ENCODE measurements around the gene CRAMP1. TPM values are rescaled to one million over a fixed set of nuclear protein-coding genes. Genes with fewer than 3 reads are reported as not detected.

The CRAMP1 gene
- polyA plus RNA-seq, 3 donors from 2014 or later, result 1.4 to 11.5 (median 2.8) TPM

GRCh38 chr16:1642753-1643152 lies 30.6 kb downstream of the CRAMP1 start:
- DNase-seq, result no peak
- Mint-ChIP-seq H3K9me3 (no peaks in the 10 kb centered on the region), H3K27me3 (ENCODE audit: low read depth in 3 of 3) (peaks cover 0 to 5% (median 2%) of the 10 kb centered on the region in 3 donors), H3K36me3 (peaks cover 15 to 30% (median 29%) of the 10 kb centered on the region in 3 donors), H3K27ac (peak overlapping the region; percentile 18 to 81 (median 50)), H3K4me3 (no peak overlapping the region), H3K4me1 (peaks cover 74 to 79% of the 10 kb centered on the region in 2 donors)

GRCh38 chr16:1643521-1643920 lies 31.4 kb downstream of the CRAMP1 start:
- Mint-ChIP-seq H3K27ac (peak overlapping the region in 5 of 6 donors; percentile 12 to 82 (median 35)), H3K4me1 (peaks cover 74 to 76% of the 10 kb centered on the region in 2 donors), H3K36me3 (peaks cover 15 to 34% (median 27%) of the 10 kb centered on the region in 3 donors), H3K4me3 (no peak overlapping the region), H3K9me3 (no peaks in the 10 kb centered on the region), H3K27me3 (ENCODE audit: low read depth in 3 of 3) (peaks cover 0 to 7% (median 2%) of the 10 kb centered on the region in 3 donors)
- DNase-seq, result no peak

DNA sequence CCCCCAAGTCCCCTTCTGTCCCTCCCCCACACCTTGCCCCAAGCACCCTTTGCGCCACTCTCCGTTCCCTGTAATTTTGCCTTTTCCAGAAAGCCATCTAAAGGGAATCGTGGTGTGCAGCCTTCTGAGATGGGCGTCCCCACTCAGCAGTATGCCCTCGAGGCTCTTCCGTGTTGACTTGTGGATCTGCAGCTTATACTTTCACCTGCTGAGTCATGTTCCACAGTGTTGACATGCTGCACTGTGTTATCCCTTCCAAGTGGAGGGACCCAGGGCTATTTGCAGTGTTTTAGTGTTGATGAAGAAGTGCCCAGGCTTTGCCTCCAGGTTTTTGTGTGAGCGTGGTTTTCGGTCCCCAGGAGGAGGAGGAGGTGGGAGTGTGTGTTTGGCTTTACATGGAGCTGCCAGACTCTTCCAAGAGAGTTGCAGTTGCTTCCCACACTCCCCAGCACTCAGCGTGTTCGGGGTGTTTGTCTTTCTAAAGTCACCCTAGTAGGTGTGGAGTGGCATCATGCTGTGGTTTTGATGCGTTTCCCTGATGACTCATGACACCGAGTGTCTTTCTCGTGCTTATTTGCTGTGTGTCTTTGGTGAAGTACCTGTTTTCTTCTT lies 33.9 kb downstream of the CRAMP1 start:
- Mint-ChIP-seq H3K36me3 (peaks cover 15 to 30% (median 18%) of the 10 kb centered on the region in 3 donors), H3K27ac (peak overlapping the region; percentile 45 to 91 (median 84)), H3K4me1 (peaks cover 58 to 65% of the 10 kb centered on the region in 2 donors), H3K4me3 (peak overlapping the region; percentile 24 to 67 (median 52)), H3K27me3 (ENCODE audit: low read depth in 3 of 3) (peaks cover 0 to 5% (median 2%) of the 10 kb centered on the region in 3 donors), H3K9me3 (no peaks in the 10 kb centered on the region)
- peak; percentile 27 to 43 (median 33) for DNase-seq

DNA sequence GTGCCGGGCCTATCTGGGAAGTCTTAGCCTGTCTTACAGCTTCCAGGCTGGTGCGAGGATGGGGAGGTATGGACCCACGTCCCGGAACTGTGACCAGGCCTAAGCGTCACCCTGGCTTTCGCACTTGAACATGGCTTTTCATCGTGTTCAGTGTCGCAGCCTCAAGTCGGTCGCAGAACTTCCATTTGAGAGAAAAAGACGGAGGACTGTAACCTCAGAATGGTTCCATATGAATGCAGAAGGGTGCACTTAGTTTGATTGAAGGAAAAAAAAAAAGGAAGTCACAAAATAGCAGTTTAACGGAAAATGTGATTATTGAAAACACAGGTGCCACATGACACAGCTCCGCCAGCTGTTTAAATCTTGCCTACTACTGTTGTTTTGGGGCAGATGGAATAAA lies 35.7 kb downstream of the CRAMP1 start:
- peaks cover 10 to 33% (median 24%) of the 10 kb centered on the region in 3 donors for H3K36me3 Mint-ChIP-seq
- H3K4me3 Mint-ChIP-seq, result peak overlapping the region in 3 of 5 donors; percentile 17 to 48 (median 40)
- peak overlapping the region; percentile 36 to 86 (median 72) for H3K27ac Mint-ChIP-seq
- H3K27me3 Mint-ChIP-seq (ENCODE audit: low read depth in 3 of 3), result peaks cover 0 to 7% (median 2%) of the 10 kb centered on the region in 3 donors
- H3K9me3 Mint-ChIP-seq, result no peaks in the 10 kb centered on the region
- peaks cover 54 to 65% of the 10 kb centered on the region in 2 donors for H3K4me1 Mint-ChIP-seq
- DNase-seq, result no peak

GRCh38 chr16:1650131-1650530 lies 38.0 kb downstream of the CRAMP1 start:
- no peak for DNase-seq
- Mint-ChIP-seq H3K4me1 (peaks cover 42 to 58% of the 10 kb centered on the region in 2 donors), H3K27ac (peak overlapping the region in 1 of 6 donors; percentile 16), H3K9me3 (no peaks in the 10 kb centered on the region), H3K4me3 (no peak overlapping the region), H3K36me3 (peaks cover 14 to 36% (median 29%) of the 10 kb centered on the region in 3 donors), H3K27me3 (ENCODE audit: low read depth in 3 of 3) (peaks cover 0 to 4% (median 2%) of the 10 kb centered on the region in 3 donors)

- H3K4me1 Mint-ChIP-seq, result peaks cover 30 to 46% of the 10 kb centered on the region in 2 donors
- peaks cover 2 to 4% (median 2%) of the 10 kb centered on the region in 3 donors for H3K27me3 Mint-ChIP-seq (ENCODE audit: low read depth in 3 of 3)
- peak overlapping the region in 5 of 6 donors; percentile 33 to 86 (median 60) for H3K27ac Mint-ChIP-seq
- no peaks in the 10 kb centered on the region for H3K9me3 Mint-ChIP-seq
- DNase-seq, result no peak
- no peak overlapping the region for H3K4me3 Mint-ChIP-seq
- H3K36me3 Mint-ChIP-seq, result peaks cover 14 to 39% (median 29%) of the 10 kb centered on the region in 3 donors
Observed at GRCh38 chr16:1651094-1651973, 39.2 kb downstream of the CRAMP1 start.

DNA sequence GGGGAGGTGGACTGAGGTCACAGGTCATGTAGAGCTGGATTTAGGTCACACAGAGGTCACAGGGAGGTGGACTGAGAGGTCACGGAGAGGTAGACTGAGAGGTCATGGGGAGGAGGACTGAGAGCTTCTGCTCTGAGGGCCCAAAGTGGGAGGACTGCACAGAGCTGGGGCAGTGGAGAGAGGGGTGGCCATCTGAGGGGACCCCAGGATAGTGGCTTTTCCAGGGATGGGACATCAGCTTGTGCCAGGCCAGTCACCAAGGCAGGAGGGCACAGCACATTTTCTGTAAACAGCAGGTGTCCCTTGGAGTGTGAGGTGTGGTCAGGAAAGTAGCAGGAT lies 39.8 kb downstream of the CRAMP1 start:
- H3K27ac Mint-ChIP-seq, result peak overlapping the region in 1 of 6 donors; percentile 73
- H3K4me1 Mint-ChIP-seq, result peaks cover 24 to 40% of the 10 kb centered on the region in 2 donors
- no peaks in the 10 kb centered on the region for H3K9me3 Mint-ChIP-seq
- H3K27me3 Mint-ChIP-seq (ENCODE audit: low read depth in 3 of 3), result peaks cover 2 to 4% (median 2%) of the 10 kb centered on the region in 3 donors
- H3K36me3 Mint-ChIP-seq, result peaks cover 14 to 39% (median 29%) of the 10 kb centered on the region in 3 donors
- no peak overlapping the region for H3K4me3 Mint-ChIP-seq
- DNase-seq, result no peak

DNA sequence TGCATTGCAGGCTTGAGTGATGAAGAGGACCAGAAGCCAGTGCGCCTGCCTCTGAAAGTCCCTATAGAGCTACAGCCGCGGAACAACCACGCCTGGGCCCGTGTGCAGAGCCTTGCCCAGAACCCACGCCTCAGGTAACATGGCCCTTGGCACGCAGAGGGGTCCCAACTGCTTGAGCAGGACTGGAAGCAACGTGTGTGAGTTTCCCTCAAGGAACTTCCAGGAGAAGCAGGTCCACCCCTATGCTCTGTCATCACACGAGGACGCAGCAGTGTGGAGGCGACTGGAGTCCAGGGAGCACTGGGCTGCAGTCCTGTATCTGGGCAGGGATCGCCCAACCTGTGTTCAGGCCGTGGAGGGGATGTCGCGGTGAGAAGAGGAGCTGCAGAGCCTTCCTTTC lies 40.9 kb downstream of the CRAMP1 start:
- Mint-ChIP-seq H3K4me3 (no peak overlapping the region), H3K27me3 (ENCODE audit: low read depth in 3 of 3) (peaks cover 2% of the 10 kb centered on the region in 3 donors), H3K36me3 (peaks cover 10 to 35% (median 26%) of the 10 kb centered on the region in 3 donors), H3K9me3 (no peaks in the 10 kb centered on the region), H3K4me1 (peaks cover 14 to 29% of the 10 kb centered on the region in 2 donors), H3K27ac (no peak overlapping the region)
- no peak for DNase-seq

DNA sequence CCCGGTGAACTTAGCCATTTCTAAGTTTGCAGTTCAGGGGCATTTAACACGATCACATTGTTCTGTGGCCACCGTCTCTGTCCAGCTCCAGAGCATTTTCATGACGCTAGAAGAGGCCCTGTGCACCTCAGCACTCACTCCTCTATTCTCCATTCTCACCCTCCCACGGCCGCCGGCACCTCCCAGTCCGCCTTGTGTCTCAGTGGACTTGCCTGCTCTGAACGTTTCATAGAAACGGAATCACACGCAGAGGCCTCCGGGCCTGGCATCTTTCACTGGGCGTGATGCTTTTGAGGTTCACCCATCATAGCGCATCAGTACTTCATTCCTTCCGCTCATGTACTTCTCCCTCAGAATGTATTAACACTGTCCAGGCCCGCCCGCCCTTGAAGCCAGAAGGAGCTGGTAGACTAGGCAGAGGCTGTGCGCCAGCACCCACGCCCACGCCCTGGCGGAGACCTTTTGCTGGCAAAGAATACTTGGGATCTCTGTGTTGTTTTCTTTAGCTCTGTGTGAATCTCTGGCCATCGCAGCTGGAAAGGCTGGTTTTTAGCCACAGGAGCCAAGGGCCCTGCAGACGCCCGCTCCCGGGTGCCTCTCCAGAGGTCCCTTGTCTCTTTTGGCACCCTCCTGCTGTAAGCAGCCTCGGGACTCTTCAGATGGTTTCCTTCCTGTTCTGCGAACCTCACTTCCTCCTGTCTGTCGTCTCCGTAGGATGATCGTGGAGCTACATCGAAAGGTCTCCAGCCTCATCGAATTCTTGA lies 42.5 kb downstream of the CRAMP1 start:
- no peak for DNase-seq
- H3K4me1 Mint-ChIP-seq, result peaks cover 9 to 17% of the 10 kb centered on the region in 2 donors
- no peak overlapping the region for H3K27ac Mint-ChIP-seq
- peaks cover 9 to 34% (median 22%) of the 10 kb centered on the region in 3 donors for H3K36me3 Mint-ChIP-seq
- H3K27me3 Mint-ChIP-seq (ENCODE audit: low read depth in 3 of 3), result peaks cover 2% of the 10 kb centered on the region in 3 donors
- H3K4me3 Mint-ChIP-seq, result no peak overlapping the region
- no peaks in the 10 kb centered on the region for H3K9me3 Mint-ChIP-seq

DNA sequence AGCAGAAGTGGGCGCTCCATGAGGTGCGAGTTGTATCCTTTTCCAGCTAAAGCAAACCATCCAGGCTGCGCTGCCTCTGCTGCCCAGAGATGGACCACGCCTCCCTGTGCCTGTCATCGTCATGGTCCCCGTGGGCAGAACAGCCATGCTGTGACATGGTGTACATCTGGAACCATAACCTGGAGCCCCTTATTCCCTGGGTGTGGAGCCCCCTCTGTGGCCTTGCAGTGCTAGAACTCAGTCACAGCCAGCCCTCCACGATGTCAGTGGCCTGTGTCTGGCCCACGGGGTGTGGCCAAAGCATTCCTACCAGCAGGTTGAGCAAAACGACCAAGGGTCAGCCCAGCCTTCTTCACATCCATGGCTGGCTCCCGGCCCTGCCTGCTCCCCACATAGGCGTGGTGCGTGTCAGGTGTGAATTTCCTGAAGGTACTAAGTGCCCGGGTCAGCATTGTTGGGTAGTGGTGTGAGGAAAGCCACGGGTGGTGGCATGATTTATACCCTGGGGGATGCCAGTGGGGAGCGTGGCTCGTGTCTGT lies 43.2 kb downstream of the CRAMP1 start:
- Mint-ChIP-seq H3K27ac (peak overlapping the region in 1 of 6 donors; percentile 68), H3K4me3 (no peak overlapping the region), H3K9me3 (no peaks in the 10 kb centered on the region), H3K36me3 (peaks cover 7 to 35% (median 21%) of the 10 kb centered on the region in 3 donors), H3K4me1 (peaks cover 5 to 14% of the 10 kb centered on the region in 2 donors), H3K27me3 (ENCODE audit: low read depth in 3 of 3) (peaks cover 2% of the 10 kb centered on the region in 3 donors)
- DNase-seq, result no peak

DNA sequence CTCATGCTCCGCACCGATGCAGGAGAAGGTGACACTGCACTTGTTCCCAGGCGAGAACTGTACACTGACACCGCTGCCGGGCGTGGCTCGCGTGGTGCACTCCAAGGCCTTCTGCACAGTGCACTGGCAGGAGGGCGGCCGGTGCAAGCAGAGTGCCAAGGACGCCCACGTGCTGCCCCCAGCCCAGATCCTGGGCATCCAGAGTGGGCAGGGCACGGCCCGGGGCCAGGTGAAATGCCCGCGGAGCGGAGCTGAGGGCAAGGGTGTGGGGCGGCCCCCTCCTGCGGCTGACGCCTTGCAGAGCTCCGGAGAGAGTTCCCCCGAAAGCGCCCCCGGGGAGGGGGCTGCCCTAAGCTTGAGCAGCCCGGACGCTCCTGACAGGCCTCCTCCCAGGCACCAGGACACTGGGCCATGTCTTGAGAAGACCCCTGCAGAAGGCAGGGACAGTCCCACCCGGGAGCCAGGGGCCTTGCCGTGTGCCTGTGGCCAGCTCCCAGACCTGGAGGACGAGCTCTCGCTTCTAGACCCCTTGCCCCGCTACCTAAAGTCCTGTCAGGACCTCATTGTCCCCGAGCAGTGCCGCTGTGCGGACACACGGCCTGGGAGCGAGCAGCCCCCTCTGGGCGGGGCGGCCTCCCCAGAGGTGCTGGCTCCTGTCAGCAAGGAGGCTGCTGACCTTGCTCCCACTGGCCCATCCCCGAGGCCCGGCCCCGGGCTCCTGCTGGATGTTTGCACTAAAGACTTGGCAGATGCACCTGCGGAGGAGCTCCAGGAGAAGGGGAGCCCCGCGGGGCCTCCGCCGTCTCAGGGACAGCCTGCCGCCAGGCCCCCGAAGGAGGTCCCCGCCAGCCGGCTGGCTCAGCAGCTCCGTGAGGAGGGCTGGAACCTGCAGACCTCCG lies 44.0 kb downstream of the CRAMP1 start:
- Mint-ChIP-seq H3K4me1 (peaks cover 4 to 7% of the 10 kb centered on the region in 2 donors), H3K27ac (no peak overlapping the region), H3K27me3 (ENCODE audit: low read depth in 3 of 3) (peaks cover 0 to 2% (median 2%) of the 10 kb centered on the region in 3 donors), H3K4me3 (no peak overlapping the region), H3K36me3 (peaks cover 5 to 30% (median 13%) of the 10 kb centered on the region in 3 donors), H3K9me3 (no peaks in the 10 kb centered on the region)
- DNase-seq, result no peak

GRCh38 chr16:1656808-1657617 lies 44.9 kb downstream of the CRAMP1 start:
- H3K27ac Mint-ChIP-seq, result no peak overlapping the region
- no peaks in the 10 kb centered on the region for H3K4me1 Mint-ChIP-seq
- H3K36me3 Mint-ChIP-seq, result peaks cover 5 to 25% (median 5%) of the 10 kb centered on the region in 3 donors
- H3K9me3 Mint-ChIP-seq, result no peaks in the 10 kb centered on the region
- DNase-seq, result no peak
- H3K4me3 Mint-ChIP-seq, result no peak overlapping the region
- peaks cover 0 to 3% (median 2%) of the 10 kb centered on the region in 3 donors for H3K27me3 Mint-ChIP-seq (ENCODE audit: low read depth in 3 of 3)
